ENCODE data around the gene AMACR. TPM values are rescaled to one million over a fixed set of nuclear protein-coding genes. Genes with fewer than 3 reads are reported as not detected.
"Not testable (repeated sequence)": the region's sequence is repeated elsewhere in the genome, so short reads cannot be mapped to it uniquely, and the experiment has no call there.

The AMACR gene
- total RNA-seq, 2 donors from 2014 or later, result 5.4 to 6.6 TPM

- Mint-ChIP-seq H3K27me3 (no peaks in the 10 kb centered on the region), H3K4me1 (peaks cover 13% of the 10 kb centered on the region), H3K9me3 (no peaks in the 10 kb centered on the region), H3K36me3 (ENCODE audit: low read depth) (peaks cover 31% of the 10 kb centered on the region), H3K4me3 (no peak overlapping the region), H3K27ac (no peak overlapping the region)
- no peak for ATAC-seq (replicated peaks)
Measured at GRCh38 chr5:34026089-34026761, 18.4 kb upstream of the AMACR start.

GRCh38 chr5:34022121-34022705, 14.4 kb upstream of the AMACR start:
- Mint-ChIP-seq H3K4me3 (peak overlapping the region; percentile 45), H3K27me3 (no peaks in the 10 kb centered on the region), H3K4me1 (peaks cover 17% of the 10 kb centered on the region), H3K9me3 (no peaks in the 10 kb centered on the region), H3K27ac (peak overlapping the region; percentile 86), H3K36me3 (ENCODE audit: low read depth) (peaks cover 34% of the 10 kb centered on the region)
- ATAC-seq (replicated peaks), result peak; percentile 98

GRCh38 chr5:34021334-34021733, 13.5 kb upstream of the AMACR start:
- peak overlapping the region; percentile 45 for H3K4me3 Mint-ChIP-seq
- peaks cover 31% of the 10 kb centered on the region for H3K36me3 Mint-ChIP-seq (ENCODE audit: low read depth)
- H3K4me1 Mint-ChIP-seq, result peaks cover 22% of the 10 kb centered on the region
- H3K27ac Mint-ChIP-seq, result peak overlapping the region; percentile 86
- ATAC-seq (replicated peaks), result peak; percentile 17
- no peaks in the 10 kb centered on the region for H3K27me3 Mint-ChIP-seq
- no peaks in the 10 kb centered on the region for H3K9me3 Mint-ChIP-seq

- ATAC-seq (replicated peaks), result no peak
- peak overlapping the region; percentile 86 for H3K27ac Mint-ChIP-seq
- H3K27me3 Mint-ChIP-seq, result no peaks in the 10 kb centered on the region
- H3K4me1 Mint-ChIP-seq, result peaks cover 22% of the 10 kb centered on the region
- peak overlapping the region; percentile 45 for H3K4me3 Mint-ChIP-seq
- H3K36me3 Mint-ChIP-seq (ENCODE audit: low read depth), result peaks cover 25% of the 10 kb centered on the region
- H3K9me3 Mint-ChIP-seq, result no peaks in the 10 kb centered on the region
Measured at GRCh38 chr5:34020726-34021125, 12.9 kb upstream of the AMACR start.

GRCh38 chr5:34017254-34017653, 9.4 kb upstream of the AMACR start:
- Mint-ChIP-seq H3K36me3 (ENCODE audit: low read depth) (peaks cover 19% of the 10 kb centered on the region), H3K9me3 (no peaks in the 10 kb centered on the region), H3K27ac (no peak overlapping the region), H3K4me1 (peaks cover 26% of the 10 kb centered on the region), H3K4me3 (no peak overlapping the region), H3K27me3 (no peaks in the 10 kb centered on the region)
- no peak for ATAC-seq (replicated peaks)

GRCh38 chr5:34016750-34017149, 8.9 kb upstream of the AMACR start:
- peaks cover 21% of the 10 kb centered on the region for H3K4me1 Mint-ChIP-seq
- H3K4me3 Mint-ChIP-seq, result no peak overlapping the region
- H3K36me3 Mint-ChIP-seq (ENCODE audit: low read depth), result peaks cover 17% of the 10 kb centered on the region
- no peak overlapping the region for H3K27ac Mint-ChIP-seq
- H3K27me3 Mint-ChIP-seq, result no peaks in the 10 kb centered on the region
- no peak for ATAC-seq (replicated peaks)
- H3K9me3 Mint-ChIP-seq, result no peaks in the 10 kb centered on the region

GRCh38 chr5:34016222-34016621, 8.4 kb upstream of the AMACR start:
- Mint-ChIP-seq H3K27me3 (no peaks in the 10 kb centered on the region), H3K4me3 (no peak overlapping the region), H3K4me1 (peaks cover 15% of the 10 kb centered on the region), H3K9me3 (no peaks in the 10 kb centered on the region), H3K27ac (no peak overlapping the region), H3K36me3 (ENCODE audit: low read depth) (peaks cover 17% of the 10 kb centered on the region)
- no peak for ATAC-seq (replicated peaks)

- no peaks in the 10 kb centered on the region for H3K9me3 Mint-ChIP-seq
- peaks cover 11% of the 10 kb centered on the region for H3K4me1 Mint-ChIP-seq
- no peaks in the 10 kb centered on the region for H3K27me3 Mint-ChIP-seq
- peak; percentile 92 for ATAC-seq (replicated peaks)
- peaks cover 12% of the 10 kb centered on the region for H3K36me3 Mint-ChIP-seq (ENCODE audit: low read depth)
- H3K27ac Mint-ChIP-seq, result peak overlapping the region; percentile 60
- H3K4me3 Mint-ChIP-seq, result peak overlapping the region; percentile 6
Measured at GRCh38 chr5:34015120-34015822, 7.4 kb upstream of the AMACR start.

GRCh38 chr5:34014626-34015025, 6.8 kb upstream of the AMACR start:
- Mint-ChIP-seq H3K36me3 (ENCODE audit: low read depth) (peaks cover 5% of the 10 kb centered on the region), H3K4me1 (peaks cover 13% of the 10 kb centered on the region), H3K27me3 (no peaks in the 10 kb centered on the region), H3K4me3 (peak overlapping the region; percentile 6), H3K27ac (peak overlapping the region; percentile 60), H3K9me3 (no peaks in the 10 kb centered on the region)
- no peak for ATAC-seq (replicated peaks)

- Mint-ChIP-seq H3K4me1 (peaks cover 19% of the 10 kb centered on the region), H3K9me3 (no peaks in the 10 kb centered on the region), H3K4me3 (no peak overlapping the region), H3K27me3 (no peaks in the 10 kb centered on the region), H3K36me3 (ENCODE audit: low read depth) (no peaks in the 10 kb centered on the region), H3K27ac (no peak overlapping the region)
- ATAC-seq (replicated peaks), result no peak
Measured at GRCh38 chr5:34013547-34013946, 5.7 kb upstream of the AMACR start.

GRCh38 chr5:34012791-34013190, 4.9 kb upstream of the AMACR start:
- H3K4me1 Mint-ChIP-seq, result peaks cover 19% of the 10 kb centered on the region
- H3K4me3 Mint-ChIP-seq, result no peak overlapping the region
- H3K27me3 Mint-ChIP-seq, result no peaks in the 10 kb centered on the region
- no peak overlapping the region for H3K27ac Mint-ChIP-seq
- H3K9me3 Mint-ChIP-seq, result no peaks in the 10 kb centered on the region
- no peaks in the 10 kb centered on the region for H3K36me3 Mint-ChIP-seq (ENCODE audit: low read depth)
- no peak for ATAC-seq (replicated peaks)

GRCh38 chr5:34011536-34011935, 3.7 kb upstream of the AMACR start:
- Mint-ChIP-seq H3K4me3 (no peak overlapping the region), H3K4me1 (peaks cover 21% of the 10 kb centered on the region), H3K27me3 (no peaks in the 10 kb centered on the region), H3K9me3 (no peaks in the 10 kb centered on the region), H3K36me3 (ENCODE audit: low read depth) (no peaks in the 10 kb centered on the region), H3K27ac (no peak overlapping the region)
- ATAC-seq (replicated peaks), result no peak

GRCh38 chr5:34010146-34010545, 2.3 kb upstream of the AMACR start:
- H3K27me3 Mint-ChIP-seq; H3K27ac Mint-ChIP-seq; ATAC-seq (replicated peaks); H3K36me3 Mint-ChIP-seq (ENCODE audit: low read depth); H3K9me3 Mint-ChIP-seq; H3K4me3 Mint-ChIP-seq: not testable (repeated sequence)
- peaks cover 28% of the 10 kb centered on the region for H3K4me1 Mint-ChIP-seq

GRCh38 chr5:34009610-34010009, 1.8 kb upstream of the AMACR start:
- ATAC-seq (replicated peaks), result no peak
- Mint-ChIP-seq H3K9me3 (no peaks in the 10 kb centered on the region), H3K4me1 (peaks cover 26% of the 10 kb centered on the region), H3K27ac (no peak overlapping the region), H3K4me3 (peak overlapping the region; percentile 83), H3K27me3 (no peaks in the 10 kb centered on the region), H3K36me3 (ENCODE audit: low read depth) (peaks cover 11% of the 10 kb centered on the region)

GRCh38 chr5:34008802-34009201, 952 bp upstream of the AMACR start:
- no peaks in the 10 kb centered on the region for H3K27me3 Mint-ChIP-seq
- no peaks in the 10 kb centered on the region for H3K9me3 Mint-ChIP-seq

More at GRCh38 chr5:34008802-34009201, 952 bp upstream of the AMACR start:
- peaks cover 26% of the 10 kb centered on the region for H3K4me1 Mint-ChIP-seq
- peaks cover 19% of the 10 kb centered on the region for H3K36me3 Mint-ChIP-seq (ENCODE audit: low read depth)
- H3K4me3 Mint-ChIP-seq, result peak overlapping the region; percentile 83
- H3K27ac Mint-ChIP-seq, result peak overlapping the region; percentile 94
- no peak for ATAC-seq (replicated peaks)

Measured in activated T-helper 17 cell treated with anti-CD3 and anti-CD28 coated beads, Interleukin-2, amount 50 U/mL, for 72 hours (primary cell).